ENCODE results near the gene KRT3.
"Not testable (repeated sequence)": the region's sequence is repeated elsewhere in the genome, so short reads cannot be mapped to it uniquely, and the experiment has no call there.

KRT3 gene

GRCh38 chr12:52781399-52782082, 14.4 kb downstream of the KRT3 start:
- DNase-seq (ENCODE audit: low read depth): no peak

DNA sequence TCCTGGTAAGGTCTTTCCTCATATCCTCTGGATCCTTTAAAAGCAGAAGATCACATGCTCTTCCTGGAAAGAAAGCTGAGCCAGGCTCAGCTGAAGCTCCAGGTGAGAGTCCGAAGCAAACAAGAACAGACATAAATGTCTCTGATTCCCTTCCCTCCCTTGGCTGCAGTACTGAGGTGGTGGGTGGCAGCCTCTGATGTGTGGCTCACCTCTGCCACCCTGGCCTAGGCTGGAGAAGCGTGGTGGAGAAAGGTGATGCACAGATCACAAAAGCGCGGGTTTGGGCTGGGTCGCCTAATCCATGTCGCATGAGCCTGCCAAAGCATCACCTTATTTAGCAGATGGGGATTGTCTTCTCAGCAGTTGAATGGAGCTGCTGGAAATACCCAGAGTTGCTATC, 16.0 kb downstream of the KRT3 start:
- no peak for DNase-seq (ENCODE audit: low read depth)

- no peak for DNase-seq (ENCODE audit: low read depth)
Measured at GRCh38 chr12:52778833-52779232, 17.1 kb downstream of the KRT3 start.

GRCh38 chr12:52777566-52777965, 18.4 kb downstream of the KRT3 start:
- no peak for DNase-seq (ENCODE audit: low read depth)

DNA sequence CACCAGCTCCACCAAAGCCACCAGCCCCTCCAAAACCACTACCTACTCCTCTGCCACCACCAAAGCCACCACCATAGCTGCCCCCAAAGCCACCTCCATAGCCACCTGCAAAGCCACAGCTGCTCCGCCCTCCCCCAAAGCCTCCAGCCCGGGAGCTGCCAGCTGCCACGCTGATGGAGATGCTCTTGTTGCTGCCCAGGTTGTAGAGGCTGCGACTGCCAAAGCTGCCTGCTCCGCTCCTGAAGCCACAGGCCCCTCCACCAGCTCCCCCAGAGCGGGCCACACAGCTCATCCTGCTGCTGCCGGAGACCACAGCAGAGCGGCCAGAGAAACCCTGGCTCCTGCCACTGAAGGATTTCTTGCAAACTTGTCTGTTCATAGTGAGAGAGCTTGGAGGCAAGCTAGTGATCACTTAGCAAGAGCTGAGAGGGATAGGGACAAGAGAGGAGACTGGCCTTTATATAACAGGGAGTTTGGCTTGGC, 19.0 kb downstream of the KRT3 start, which contains the start of gene KRT76:
Gene KRT76, minus strand, starts transcription at position 433 of the 483 bp plus-strand sequence. Its CDS starts 54 bp downstream, at position 379.
- no peak for DNase-seq (ENCODE audit: low read depth)

GRCh38 chr12:52776435-52776834, 19.5 kb downstream of the KRT3 start:
- no peak for DNase-seq (ENCODE audit: low read depth)

DNA sequence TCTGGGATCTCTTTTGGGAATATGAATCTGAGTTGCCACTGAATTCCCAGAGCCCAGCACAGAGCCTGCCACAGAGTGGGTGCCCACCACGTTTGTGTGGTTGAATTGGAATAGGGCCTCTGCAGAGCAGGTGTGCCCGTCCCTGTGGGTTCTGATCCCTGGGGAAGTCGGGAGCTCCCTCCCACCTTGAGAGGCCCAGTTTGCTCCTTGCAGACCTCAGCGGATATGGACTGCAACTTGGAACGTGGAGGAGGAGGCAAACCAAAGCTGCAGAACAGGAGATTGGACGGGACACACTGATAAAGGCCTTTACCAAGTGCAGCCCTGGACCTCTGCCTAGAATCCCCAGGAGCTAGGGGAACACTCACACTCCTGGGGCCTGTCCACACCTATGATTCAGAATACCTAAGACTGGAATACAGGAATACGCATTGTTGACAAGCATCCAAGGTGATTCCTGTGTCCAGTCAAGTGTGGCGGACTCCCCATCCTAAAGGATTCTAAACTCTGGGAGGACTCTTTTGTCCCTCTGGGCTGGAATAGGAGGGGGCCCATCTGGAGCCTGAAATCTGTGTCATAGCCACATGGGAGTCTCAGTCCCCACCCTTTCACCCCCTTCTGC, 21.2 kb downstream of the KRT3 start:
- DNase-seq (ENCODE audit: low read depth): no peak

DNA sequence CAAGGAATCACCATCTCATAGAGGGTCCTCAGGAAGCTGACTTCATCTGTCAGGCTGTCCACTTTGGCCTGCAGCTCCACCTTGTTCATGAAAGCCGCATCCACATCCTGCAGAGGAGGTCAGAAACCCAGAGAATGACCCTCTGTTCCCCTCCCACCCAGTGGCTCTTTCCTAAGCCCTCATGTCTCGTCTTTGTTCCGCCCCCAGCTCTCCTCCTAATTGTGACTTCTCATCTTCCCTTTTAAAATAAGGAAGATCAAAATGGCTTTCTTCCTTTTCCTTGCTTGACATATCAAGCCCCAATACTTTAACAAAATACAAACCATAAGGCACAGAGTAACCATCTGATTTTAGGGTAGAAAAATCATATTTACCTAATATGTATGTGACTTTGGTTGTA, 23.1 kb downstream of the KRT3 start:
- no peak for DNase-seq (ENCODE audit: low read depth)

- DNase-seq (ENCODE audit: low read depth): no peak
Measured at GRCh38 chr12:52772188-52772587, 23.7 kb downstream of the KRT3 start.

DNA sequence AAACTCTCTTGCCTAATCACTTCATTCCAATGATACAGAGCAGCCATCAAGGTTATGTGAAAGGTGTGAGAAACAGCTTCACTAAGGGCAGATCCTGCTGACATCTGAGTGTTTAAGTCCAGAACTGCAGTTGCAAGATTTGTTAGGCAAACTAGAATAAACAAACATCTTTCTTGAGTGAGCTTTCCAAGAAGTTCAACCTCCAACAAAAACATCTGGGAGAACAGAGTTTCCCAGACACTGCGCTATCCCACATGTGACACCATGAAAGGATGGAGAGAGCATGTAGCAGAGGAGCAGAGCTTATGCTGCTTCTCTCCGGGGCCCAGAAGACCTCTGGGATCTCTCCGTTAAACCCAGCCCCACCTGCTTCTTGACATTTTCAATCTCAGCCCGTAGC, 24.4 kb downstream of the KRT3 start:
- DNase-seq (ENCODE audit: low read depth): no peak

- no peak for DNase-seq (ENCODE audit: low read depth)
Measured at GRCh38 chr12:52771088-52771487, 24.8 kb downstream of the KRT3 start.

DNA sequence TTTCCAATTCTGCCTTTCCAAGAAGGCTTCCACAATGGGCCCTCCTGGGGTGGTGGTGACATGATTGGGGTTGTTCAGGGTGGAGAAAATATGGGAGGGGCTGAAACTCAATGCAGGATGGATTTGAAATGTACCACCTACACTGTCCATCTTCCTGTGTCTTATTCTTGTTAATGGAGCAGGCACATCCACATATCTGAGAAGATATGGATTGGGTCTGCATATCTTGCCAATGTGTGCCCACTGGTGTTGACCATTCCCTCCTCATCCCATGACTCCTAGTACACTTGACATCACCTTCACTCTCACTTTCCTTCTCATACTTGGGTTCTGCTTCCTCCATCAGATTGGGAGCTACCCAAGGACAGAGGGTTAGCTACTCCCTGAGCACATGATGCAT, 26.0 kb downstream of the KRT3 start:
- no peak for DNase-seq (ENCODE audit: low read depth)

DNA sequence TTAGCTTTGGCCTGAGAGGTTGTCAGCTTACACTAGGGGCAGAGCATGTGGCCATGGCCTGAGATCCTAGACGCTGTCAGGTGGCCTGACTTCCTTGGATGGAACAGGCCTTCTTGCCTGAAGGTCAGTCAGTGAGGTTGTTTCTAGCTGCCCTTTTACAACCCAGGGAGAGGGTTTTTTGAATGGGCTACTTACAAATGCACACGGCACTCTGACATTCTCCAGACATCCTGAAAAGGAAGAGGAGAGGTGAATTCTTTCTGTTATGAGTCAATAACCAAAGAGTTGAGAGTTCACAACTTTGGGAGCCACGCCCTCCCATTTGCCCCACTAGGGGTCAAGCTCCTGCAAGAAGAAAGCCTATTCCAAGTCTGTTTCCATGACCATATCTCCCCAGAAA, 26.6 kb downstream of the KRT3 start:
- no peak for DNase-seq (ENCODE audit: low read depth)

DNA sequence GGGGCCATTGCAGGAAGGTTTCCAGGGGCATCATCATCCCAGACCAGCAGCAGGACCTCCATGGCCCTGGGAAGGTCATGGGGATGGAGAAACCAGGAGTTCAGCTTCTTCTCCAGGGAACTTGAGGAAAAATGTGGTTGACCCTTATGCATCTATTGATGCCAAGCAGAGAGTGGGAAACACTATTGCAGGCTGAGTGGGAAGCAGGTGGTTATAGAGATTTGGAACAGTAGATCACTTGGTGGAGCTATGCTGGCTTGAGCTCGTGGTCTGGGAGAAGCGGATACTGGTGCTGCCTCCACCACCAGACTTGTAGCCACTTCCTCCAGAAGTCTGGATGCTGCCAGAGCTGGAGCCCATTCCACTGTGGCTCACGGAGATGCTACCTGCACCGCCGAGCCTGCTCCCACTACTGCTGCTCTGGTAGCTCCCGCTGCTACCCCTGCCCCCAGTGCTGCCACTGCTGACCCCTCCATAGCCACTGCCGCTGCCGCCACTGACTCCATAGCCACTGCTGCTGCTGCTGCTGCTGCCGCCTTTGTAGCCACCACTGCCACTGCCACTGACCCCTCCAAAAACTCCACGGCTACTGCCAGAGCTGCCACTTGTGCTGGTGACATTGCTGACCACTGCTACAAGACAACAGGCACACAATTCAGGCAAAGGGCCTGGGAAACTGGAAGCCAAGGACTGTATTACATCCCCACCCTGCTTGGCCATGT, 27.3 kb downstream of the KRT3 start:
- no peak for DNase-seq (ENCODE audit: low read depth)

DNA sequence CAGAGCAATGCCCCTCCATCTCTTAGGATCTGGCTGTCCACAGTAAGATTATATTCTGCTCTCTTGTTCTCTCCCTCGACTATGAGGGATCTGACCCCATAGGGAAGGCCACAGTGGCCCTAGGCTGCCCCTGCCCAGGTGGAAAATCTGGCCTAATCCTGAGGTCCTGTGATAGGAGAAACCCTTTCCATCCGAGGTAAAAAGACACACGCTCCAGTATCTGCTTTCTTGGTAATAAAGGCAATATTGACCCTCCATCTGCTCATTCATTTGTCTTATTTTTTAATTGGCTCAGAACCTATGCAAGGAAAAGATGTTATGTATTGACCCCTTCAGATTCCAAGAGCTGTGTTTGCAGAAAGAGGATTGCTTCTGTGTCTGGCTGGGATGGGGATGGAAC, 28.5 kb downstream of the KRT3 start:
- DNase-seq (ENCODE audit: low read depth): no peak

DNA sequence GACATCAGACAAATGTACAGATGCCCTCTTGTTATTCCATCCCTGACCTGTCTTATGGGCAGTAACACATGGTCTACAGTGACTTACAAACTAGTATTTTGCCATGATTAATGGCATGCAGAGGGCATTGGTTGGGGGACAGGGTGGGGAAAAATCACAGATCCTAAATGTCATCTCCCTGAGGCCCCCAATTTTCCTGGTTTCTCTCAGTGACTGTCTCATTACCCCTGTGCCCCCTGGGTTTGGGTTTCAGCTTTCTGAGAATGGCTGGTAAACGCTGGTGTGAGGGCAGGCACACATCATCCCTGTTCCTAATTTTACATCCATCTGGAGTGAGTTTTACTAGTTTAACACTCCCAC, 28.9 kb downstream of the KRT3 start:
- DNase-seq (ENCODE audit: low read depth): no peak

GRCh38 chr12:52766351-52767019, 29.4 kb downstream of the KRT3 start:
- no peak for DNase-seq (ENCODE audit: low read depth)

GRCh38 chr12:52765702-52766101, 30.2 kb downstream of the KRT3 start:
- no peak for DNase-seq (ENCODE audit: low read depth)

DNA sequence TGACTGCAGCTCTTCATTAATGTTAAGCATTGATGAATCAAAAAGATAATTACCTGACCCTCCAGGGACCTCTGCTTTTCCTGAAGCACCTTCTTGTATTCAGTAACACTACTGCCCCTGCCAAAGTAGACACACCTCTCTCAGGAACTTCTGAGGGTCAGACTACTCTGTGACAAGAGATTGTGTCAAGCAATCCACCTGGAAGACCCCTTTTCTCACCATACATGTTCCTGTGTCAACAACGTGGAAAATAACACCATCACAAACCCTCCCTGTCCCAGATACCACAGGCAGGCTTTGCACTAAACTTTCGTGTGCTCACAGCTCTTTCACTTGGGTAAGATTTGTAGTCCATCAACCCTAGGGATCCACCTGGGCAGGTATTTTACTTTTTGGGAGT, 31.9 kb downstream of the KRT3 start:
- DNase-seq (ENCODE audit: low read depth): no peak

DNA sequence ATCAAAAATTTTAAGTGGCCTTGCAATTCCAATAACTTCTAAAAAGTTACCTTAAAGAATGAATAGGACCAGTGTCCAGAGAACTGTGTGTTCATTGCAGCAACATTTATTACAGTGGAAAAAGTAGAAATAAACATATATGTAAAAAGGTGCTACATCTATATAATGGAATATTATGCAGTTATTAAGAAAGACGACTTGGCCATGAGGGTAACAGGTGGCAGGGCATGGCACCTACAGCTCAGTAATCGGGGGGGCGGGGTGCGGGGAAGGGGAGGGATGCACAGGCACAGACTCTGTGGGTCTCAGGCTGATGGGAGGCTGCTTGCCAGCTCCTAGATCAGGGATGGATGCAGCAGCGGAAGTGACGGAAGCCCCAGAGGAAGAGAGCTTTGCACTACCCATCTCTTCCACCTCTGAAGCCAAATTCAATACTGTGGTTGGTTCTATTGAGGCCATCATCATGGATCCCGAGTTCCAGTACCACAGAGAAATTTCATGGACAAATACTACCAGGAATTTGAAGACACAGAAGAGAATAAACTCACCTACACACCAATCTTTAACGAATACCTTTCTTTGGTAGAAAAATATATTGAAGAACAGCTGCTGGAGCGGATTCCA, 32.8 kb downstream of the KRT3 start:
- no peak for DNase-seq (ENCODE audit: low read depth)

DNA sequence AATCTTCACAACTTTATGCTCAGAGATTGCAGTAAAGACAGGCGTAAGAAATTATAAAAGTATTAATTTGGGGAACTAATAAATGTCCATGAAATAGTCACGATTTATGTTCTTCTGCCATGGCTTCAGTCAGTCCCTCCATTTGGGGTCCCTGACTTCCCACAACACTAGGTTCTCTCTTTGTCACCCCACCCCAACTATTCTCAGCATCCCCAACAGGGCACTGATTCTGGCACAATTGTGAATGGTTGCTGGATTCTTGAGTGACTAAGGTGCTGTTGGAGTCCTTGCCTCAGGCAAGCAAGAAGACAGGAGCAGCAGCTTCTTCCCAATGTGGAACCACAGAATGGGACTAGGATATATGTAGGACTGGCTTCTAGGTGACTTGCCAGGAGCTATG, 34.1 kb downstream of the KRT3 start:
- no peak for DNase-seq (ENCODE audit: low read depth)

- DNase-seq (ENCODE audit: low read depth): not testable (repeated sequence)
Measured at GRCh38 chr12:52761218-52761617, 34.7 kb downstream of the KRT3 start.

Measured in activated T-helper 1 cell treated with Interleukin-2 at 50 U/mL for 16 hours (primary cell).